GM13977 (cell line): ENCODE results near the gene FGGY.

Source experiments
- DNase-seq: peaks from one replicate; pipeline ENCODE4 v3.0.0; 2012; ENCODE audit warnings: low spot score
- in situ Hi-C: fragments of 300-500 bp; cut with MboI; formaldehyde crosslinking; loops from one replicate; pipeline ENCODE4 v1.12.0; 2022; ENCODE audit warnings: low sequenced_read_pairs, low pct_unique_long_range_greater_than_20kb, mixed read lengths, inconsistent platforms; ENCODE audit not compliant: unreplicated experiment
- TF ChIP-seq, protein P1 (sequence below): IDR thresholded peaks from 2 replicates; pipeline ENCODE4 v1.5.1; 2012; ENCODE audit warnings: mild to moderate bottlenecking, control low read depth; ENCODE audit not compliant: insufficient read depth; ENCODE audit errors: extremely low read depth, missing control alignments

FGGY gene

DNA sequence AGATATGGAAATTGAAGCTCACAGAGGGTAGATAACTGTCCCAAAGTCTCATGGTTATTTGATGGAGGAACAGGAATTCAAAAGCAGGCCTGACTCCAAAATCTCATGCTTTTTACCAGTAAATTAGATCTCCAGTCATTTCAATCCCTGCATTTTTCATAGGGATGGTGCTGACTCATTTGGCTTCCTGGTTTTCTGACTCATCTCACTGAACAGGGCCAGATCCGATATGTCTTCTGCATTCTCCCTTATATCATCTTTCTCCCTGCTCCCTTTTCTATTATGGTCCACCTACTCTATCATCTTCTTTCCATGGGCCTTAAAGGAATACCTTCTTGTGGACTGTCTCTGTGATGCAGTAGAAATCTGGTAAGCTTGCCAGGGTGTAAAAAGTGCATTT, 187.2 kb downstream of the FGGY start:
- TF ChIP-seq, protein P1, sequence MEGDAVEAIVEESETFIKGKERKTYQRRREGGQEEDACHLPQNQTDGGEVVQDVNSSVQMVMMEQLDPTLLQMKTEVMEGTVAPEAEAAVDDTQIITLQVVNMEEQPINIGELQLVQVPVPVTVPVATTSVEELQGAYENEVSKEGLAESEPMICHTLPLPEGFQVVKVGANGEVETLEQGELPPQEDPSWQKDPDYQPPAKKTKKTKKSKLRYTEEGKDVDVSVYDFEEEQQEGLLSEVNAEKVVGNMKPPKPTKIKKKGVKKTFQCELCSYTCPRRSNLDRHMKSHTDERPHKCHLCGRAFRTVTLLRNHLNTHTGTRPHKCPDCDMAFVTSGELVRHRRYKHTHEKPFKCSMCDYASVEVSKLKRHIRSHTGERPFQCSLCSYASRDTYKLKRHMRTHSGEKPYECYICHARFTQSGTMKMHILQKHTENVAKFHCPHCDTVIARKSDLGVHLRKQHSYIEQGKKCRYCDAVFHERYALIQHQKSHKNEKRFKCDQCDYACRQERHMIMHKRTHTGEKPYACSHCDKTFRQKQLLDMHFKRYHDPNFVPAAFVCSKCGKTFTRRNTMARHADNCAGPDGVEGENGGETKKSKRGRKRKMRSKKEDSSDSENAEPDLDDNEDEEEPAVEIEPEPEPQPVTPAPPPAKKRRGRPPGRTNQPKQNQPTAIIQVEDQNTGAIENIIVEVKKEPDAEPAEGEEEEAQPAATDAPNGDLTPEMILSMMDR, result no peak
- no peak for DNase-seq
- in situ Hi-C loops, result no loop called here

DNA sequence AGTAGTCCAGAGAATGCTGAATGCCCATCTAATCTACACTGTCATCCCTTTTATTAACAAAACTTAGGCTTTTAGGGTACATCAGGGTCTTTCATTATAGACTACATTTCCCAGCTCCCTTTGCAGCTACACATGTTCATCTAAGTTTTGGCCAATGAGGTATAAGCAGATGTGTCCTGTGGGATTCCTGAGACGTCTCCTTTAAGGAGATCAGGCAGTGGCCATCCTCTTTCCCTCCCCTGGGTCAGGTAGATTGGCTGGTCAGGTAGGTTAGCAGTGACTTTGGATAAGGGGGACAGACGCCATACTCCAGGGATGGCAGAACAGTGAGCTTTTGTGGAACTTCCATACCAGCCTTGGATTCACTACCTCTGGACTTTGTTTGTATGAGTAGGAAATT, 188.3 kb downstream of the FGGY start:
- TF ChIP-seq, protein P1, result no peak
- in situ Hi-C loops, result no loop called here
- no peak for DNase-seq

DNA sequence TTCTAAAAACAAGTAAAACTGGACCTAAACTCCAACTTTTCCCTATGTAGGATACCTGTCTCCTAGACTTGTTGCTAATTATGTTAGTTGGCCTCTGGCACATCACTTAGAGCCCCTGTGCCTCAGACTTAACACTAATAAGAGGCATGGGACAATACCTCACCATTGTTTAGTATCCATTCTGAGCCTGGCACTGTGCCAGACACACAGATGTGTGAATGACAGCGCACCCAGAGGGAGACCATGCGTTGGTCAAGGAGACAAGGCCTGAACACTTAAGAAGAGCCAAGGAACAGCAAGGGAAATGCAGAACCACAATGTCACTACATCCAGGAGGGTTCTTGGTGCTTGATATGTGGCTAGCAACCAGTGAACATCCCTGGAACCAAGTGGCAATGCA, 189.1 kb downstream of the FGGY start:
- in situ Hi-C loops, result no loop called here
- no peak for DNase-seq
- TF ChIP-seq, protein P1, result no peak

DNA sequence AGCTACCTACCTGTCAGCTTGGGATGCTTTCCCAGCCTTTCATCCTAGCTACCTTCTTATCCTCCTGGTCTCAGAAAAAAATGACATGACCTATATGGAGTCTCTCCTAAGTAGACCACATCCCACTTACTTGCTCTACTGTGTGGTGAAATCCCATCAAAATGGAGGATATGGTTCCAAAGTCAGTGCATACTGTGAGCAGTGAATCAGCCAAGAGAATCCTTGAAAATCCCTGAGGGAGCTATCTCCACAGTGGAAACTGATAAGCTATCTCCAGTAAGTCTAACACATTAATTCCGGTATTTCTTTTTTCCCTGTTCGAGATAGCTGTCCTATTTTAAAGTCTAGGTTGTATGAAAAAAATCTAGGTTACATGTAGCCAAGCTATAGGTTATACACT, 189.7 kb downstream of the FGGY start:
- TF ChIP-seq, protein P1, result no peak
- in situ Hi-C loops, result no loop called here
- no peak for DNase-seq

DNA sequence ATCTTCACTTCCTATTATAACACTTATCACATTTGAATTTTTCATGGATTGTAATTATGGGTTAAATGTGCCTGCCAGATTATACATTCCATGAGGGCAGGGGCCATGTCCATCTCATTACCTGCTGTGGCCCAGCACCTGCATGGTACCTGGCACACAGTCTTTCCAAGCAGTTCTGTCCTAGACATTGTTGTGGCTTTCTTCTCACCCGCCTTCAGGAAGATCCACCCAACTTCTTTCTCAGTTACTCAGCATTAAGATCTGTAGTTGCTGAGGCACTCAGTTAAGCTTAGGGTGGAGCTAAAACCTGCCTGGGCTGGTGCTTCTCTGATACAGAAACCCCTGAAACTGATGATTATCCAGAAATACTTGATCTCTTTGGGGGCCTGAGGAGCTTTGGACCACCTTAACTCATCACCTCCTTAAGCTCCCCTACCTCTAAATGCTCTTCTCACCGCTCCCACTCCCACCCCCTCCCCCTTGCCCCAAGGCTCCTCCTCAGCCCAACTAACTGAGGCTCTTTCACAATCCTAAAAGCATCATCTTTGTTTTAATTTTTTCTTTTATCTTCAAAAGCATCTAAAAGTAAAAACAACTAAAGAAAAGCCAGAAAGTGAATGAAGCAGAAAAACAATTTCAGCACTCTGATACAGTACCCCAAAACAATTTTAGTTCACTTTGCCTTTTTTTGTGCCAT, 190.6 kb downstream of the FGGY start:
- no peak for DNase-seq
- TF ChIP-seq, protein P1, result no peak
- in situ Hi-C loops, result no loop called here

DNA sequence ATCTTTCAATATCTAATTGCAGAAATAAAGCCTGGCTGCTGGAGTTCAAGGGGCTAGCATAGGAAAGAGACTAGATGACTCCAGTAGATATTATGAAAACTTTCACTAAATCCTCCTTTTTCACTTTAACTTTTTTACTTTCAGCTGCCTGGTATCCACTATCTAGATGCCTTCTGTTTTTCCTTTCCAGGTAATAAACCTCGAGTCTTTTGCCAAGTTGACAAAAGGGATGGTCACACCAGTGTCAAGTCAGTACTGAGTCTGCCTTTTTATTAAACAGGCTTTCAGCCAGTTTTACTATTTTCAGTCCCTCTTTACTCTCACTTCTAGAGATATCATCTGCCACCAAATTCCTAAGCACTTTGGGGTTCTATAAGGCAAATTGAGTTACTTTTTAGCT, 195.6 kb downstream of the FGGY start:
- in situ Hi-C loops, result no loop called here
- DNase-seq, result no peak
- TF ChIP-seq, protein P1, result no peak
